Activated CD4-positive, alpha-beta memory T cell treated with anti-CD3 and anti-CD28 coated beads for 36 hours (primary cell): ENCODE data around the gene TSGA10. TPM values are rescaled to one million over a fixed set of nuclear protein-coding genes. Genes with fewer than 3 reads are reported as not detected.
"Not testable (repeated sequence)": the region's sequence is repeated elsewhere in the genome, so short reads cannot be mapped to it uniquely, and the experiment has no call there.

ENCODE experiments used
- CTCF ChIA-PET: fragments of 350-600 bp; sonication (Branson Sonifier 250); formaldehyde crosslinking; loops from one replicate; lab custom pipeline; 2021; ENCODE audit warnings: antibody characterized with exemption, inconsistent platforms; lab: Charles Lee
- POLR2A ChIA-PET: fragments of 350-600 bp; sonication (Branson Sonifier 250); formaldehyde crosslinking; loops from one replicate; lab custom pipeline; 2021; ENCODE audit warnings: antibody characterized with exemption; lab: Charles Lee
- DNase-seq: peaks from one replicate; pipeline ENCODE4 v3.0.0-alpha.2; 2020
- H3K27ac Mint-ChIP-seq: one replicate; pipeline ENCODE4 v1.8.0; 2021; ENCODE audit warnings: mixed read lengths
- H3K27me3 Mint-ChIP-seq: one replicate; pipeline ENCODE4 v1.8.0; 2021; ENCODE audit warnings: mixed read lengths
- H3K36me3 Mint-ChIP-seq: one replicate; pipeline ENCODE4 v1.8.0; 2021; ENCODE audit warnings: mixed read lengths
- H3K4me1 Mint-ChIP-seq: one replicate; pipeline ENCODE4 v1.8.0; 2021; ENCODE audit warnings: low read depth, mixed read lengths
- H3K4me3 Mint-ChIP-seq: one replicate; pipeline ENCODE4 v1.8.0; 2021; ENCODE audit warnings: mild to moderate bottlenecking, mixed read lengths
- H3K9me3 Mint-ChIP-seq: one replicate; pipeline ENCODE4 v1.8.0; 2021; ENCODE audit warnings: mixed read lengths
- intact Hi-C: fragments of 100-400 bp; cut with micrococcal nuclease; formaldehyde crosslinking; loops from one replicate; pipeline ENCODE4 v1.15.1; 2023
- total RNA-seq, 2 experiments: library from RNA; stranded (reverse); gene quantifications; one replicate each; pipeline ENCODE4 v1.2.3, GENCODE V29; 2021

The TSGA10 gene
- total RNA-seq, 2 experiments from 2014 or later = 6.3 to 7.0 TPM

- H3K36me3 Mint-ChIP-seq = peaks cover 5% of the 10 kb centered on the region
- POLR2A ChIA-PET = no interaction called here
- H3K4me1 Mint-ChIP-seq = peaks cover 9% of the 10 kb centered on the region
- DNase-seq = no peak
- H3K27ac Mint-ChIP-seq = peak overlapping the region; percentile 35
- no peaks in the 10 kb centered on the region for H3K27me3 Mint-ChIP-seq
- H3K9me3 Mint-ChIP-seq = no peaks in the 10 kb centered on the region
- no peak overlapping the region for H3K4me3 Mint-ChIP-seq
- intact Hi-C loops = loop anchor here (10.0 kb wide), 2 partner anchors 416 to 696 kb away; partner anchors contain the start of gene MGAT4A
- CTCF ChIA-PET = interaction anchor here (0.6 to 1.2 kb wide), 2 partner anchors 11 to 282 kb away, joined by 3 read pairs; no protein-coding TSS in a partner anchor
Measured at GRCh38 chr2:99150706-99151105, 4.0 kb downstream of the TSGA10 start.

GRCh38 chr2:99141110-99142108 is 13.3 kb downstream of the TSGA10 start, which contains the start of gene C2orf15:
TSS of gene C2orf15 (plus strand) at chr2:99141707. CDS start at chr2:99150559, 8,852 bp downstream.
- H3K27ac Mint-ChIP-seq = peak within 1 kb of the TSS; percentile 88
- POLR2A ChIA-PET = interaction anchor here (0.8 to 2.7 kb wide), 8 partner anchors 11 to 196 kb away, joined by 3 to 13 read pairs (median 4); partner anchors contain the start of genes EIF5B, LIPT1, MITD1 and TSGA10
- no peaks in the 10 kb centered on the region for H3K9me3 Mint-ChIP-seq
- H3K4me1 Mint-ChIP-seq = peaks cover 19% of the 10 kb centered on the region
- H3K27me3 Mint-ChIP-seq = no peaks in the 10 kb centered on the region
- CTCF ChIA-PET = interaction anchor here (0.7 to 1.6 kb wide), 8 partner anchors 12 to 492 kb away, joined by 3 to 7 read pairs (median 4); partner anchors contain the start of genes LIPT1 and TSGA10
- H3K36me3 Mint-ChIP-seq = no peaks in the 10 kb centered on the region
- DNase-seq = peak; percentile 98
- intact Hi-C loops = loop anchor here (1.0 to 10.0 kb wide), 5 partner anchors 13 to 487 kb away; partner anchors contain the start of genes LIPT1, MITD1, MRPL30 and REV1
- H3K4me3 Mint-ChIP-seq = peak within 1 kb of the TSS; percentile 93

GRCh38 chr2:99140860-99141109 is 14.0 kb downstream of the TSGA10 start:
- no peaks in the 10 kb centered on the region for H3K9me3 Mint-ChIP-seq
- H3K4me3 Mint-ChIP-seq = peak overlapping the region; percentile 93
- ChIA-PET CTCF (interaction anchor here (0.7 to 1.6 kb wide), 7 partner anchors 12 to 491 kb away, joined by 3 to 5 read pairs (median 4); partner anchors contain the start of genes LIPT1 and TSGA10), POLR2A (interaction anchor here (0.8 to 2.7 kb wide), 8 partner anchors 12 to 197 kb away, joined by 3 to 13 read pairs (median 4); partner anchors contain the start of genes EIF5B, LIPT1, MITD1 and TSGA10)
- DNase-seq = no peak
- H3K36me3 Mint-ChIP-seq = peaks cover 2% of the 10 kb centered on the region
- peak overlapping the region; percentile 88 for H3K27ac Mint-ChIP-seq
- no peaks in the 10 kb centered on the region for H3K27me3 Mint-ChIP-seq
- H3K4me1 Mint-ChIP-seq = peaks cover 19% of the 10 kb centered on the region
- intact Hi-C loops = loop anchor here (1.0 to 10.0 kb wide), 5 partner anchors 14 to 486 kb away; partner anchors contain the start of genes LIPT1, MITD1, MRPL30 and REV1

GRCh38 chr2:99140056-99140859 is 14.5 kb downstream of the TSGA10 start:
- ChIA-PET POLR2A (interaction anchor here (0.8 to 2.7 kb wide), 7 partner anchors 15 to 198 kb away, joined by 3 to 13 read pairs (median 4); partner anchors contain the start of genes EIF5B, LIPT1, MITD1 and TSGA10), CTCF (interaction anchor here (0.7 to 1.6 kb wide), 8 partner anchors 10 to 491 kb away, joined by 3 to 5 read pairs (median 4); partner anchors contain the start of genes LIPT1 and TSGA10)
- Mint-ChIP-seq H3K4me3 (peak overlapping the region; percentile 93), H3K36me3 (peaks cover 5% of the 10 kb centered on the region), H3K27ac (peak overlapping the region; percentile 88), H3K9me3 (no peaks in the 10 kb centered on the region), H3K4me1 (peaks cover 19% of the 10 kb centered on the region), H3K27me3 (no peaks in the 10 kb centered on the region)
- intact Hi-C loops = loop anchor here (10.0 kb wide), 1 partner anchor 485 kb away; no protein-coding TSS in a partner anchor
- no peak for DNase-seq

GRCh38 chr2:99139003-99139402 is 15.7 kb downstream of the TSGA10 start:
- peaks cover 11% of the 10 kb centered on the region for H3K36me3 Mint-ChIP-seq
- peak overlapping the region; percentile 3 for H3K4me3 Mint-ChIP-seq
- intact Hi-C loops = no loop called here
- H3K4me1 Mint-ChIP-seq = peaks cover 19% of the 10 kb centered on the region
- peaks cover 4% of the 10 kb centered on the region for H3K9me3 Mint-ChIP-seq
- H3K27ac Mint-ChIP-seq = no peak overlapping the region
- no peaks in the 10 kb centered on the region for H3K27me3 Mint-ChIP-seq
- DNase-seq = no peak
- ChIA-PET POLR2A (interaction anchor here (0.7 kb wide), 1 partner anchor 14 kb away, joined by 4 read pairs; no protein-coding TSS in a partner anchor), CTCF (no interaction called here)

GRCh38 chr2:99135044-99135556 is 19.6 kb downstream of the TSGA10 start:
- DNase-seq, H3K4me1 Mint-ChIP-seq, POLR2A ChIA-PET, intact Hi-C loops, H3K27ac Mint-ChIP-seq, H3K27me3 Mint-ChIP-seq, CTCF ChIA-PET, H3K4me3 Mint-ChIP-seq: not testable (repeated sequence)
- Mint-ChIP-seq H3K9me3 (peaks cover 43% of the 10 kb centered on the region), H3K36me3 (peaks cover 21% of the 10 kb centered on the region)

- Mint-ChIP-seq H3K27ac (no peak overlapping the region), H3K4me1 (no peaks in the 10 kb centered on the region), H3K27me3 (no peaks in the 10 kb centered on the region), H3K9me3 (peaks cover 77% of the 10 kb centered on the region), H3K4me3 (no peak overlapping the region), H3K36me3 (peaks cover 49% of the 10 kb centered on the region)
- POLR2A ChIA-PET = no interaction called here
- DNase-seq = no peak
- intact Hi-C loops = no loop called here
- CTCF ChIA-PET = no interaction called here
Measured at GRCh38 chr2:99127981-99128380, 26.8 kb downstream of the TSGA10 start.

GRCh38 chr2:99112617-99113016 is 42.1 kb downstream of the TSGA10 start:
- Mint-ChIP-seq H3K4me3 (no peak overlapping the region), H3K36me3 (no peaks in the 10 kb centered on the region), H3K9me3 (no peaks in the 10 kb centered on the region), H3K4me1 (no peaks in the 10 kb centered on the region), H3K27me3 (no peaks in the 10 kb centered on the region), H3K27ac (no peak overlapping the region)
- intact Hi-C loops = no loop called here
- CTCF ChIA-PET = no interaction called here
- DNase-seq = no peak
- POLR2A ChIA-PET = no interaction called here

GRCh38 chr2:99111945-99112344 is 42.8 kb downstream of the TSGA10 start:
- DNase-seq = no peak
- no peaks in the 10 kb centered on the region for H3K9me3 Mint-ChIP-seq

GRCh38 chr2:99111236-99111635 is 43.5 kb downstream of the TSGA10 start:
- Mint-ChIP-seq H3K4me3 (no peak overlapping the region), H3K9me3 (no peaks in the 10 kb centered on the region), H3K27me3 (no peaks in the 10 kb centered on the region), H3K36me3 (no peaks in the 10 kb centered on the region), H3K27ac (no peak overlapping the region), H3K4me1 (no peaks in the 10 kb centered on the region)
- ChIA-PET POLR2A (no interaction called here), CTCF (no interaction called here)
- DNase-seq = no peak
- intact Hi-C loops = no loop called here

More at GRCh38 chr2:99111945-99112344, 42.8 kb downstream of the TSGA10 start:
- intact Hi-C loops = no loop called here
- no peak overlapping the region for H3K27ac Mint-ChIP-seq
- ChIA-PET CTCF (no interaction called here), POLR2A (no interaction called here)
- no peaks in the 10 kb centered on the region for H3K4me1 Mint-ChIP-seq
- H3K4me3 Mint-ChIP-seq = no peak overlapping the region
- no peaks in the 10 kb centered on the region for H3K36me3 Mint-ChIP-seq
- H3K27me3 Mint-ChIP-seq = no peaks in the 10 kb centered on the region

- H3K27ac Mint-ChIP-seq = no peak overlapping the region
- no peaks in the 10 kb centered on the region for H3K9me3 Mint-ChIP-seq
- POLR2A ChIA-PET = no interaction called here
- no peak overlapping the region for H3K4me3 Mint-ChIP-seq
- no peak for DNase-seq
- H3K27me3 Mint-ChIP-seq = no peaks in the 10 kb centered on the region
- CTCF ChIA-PET = no interaction called here
- no peaks in the 10 kb centered on the region for H3K4me1 Mint-ChIP-seq
- H3K36me3 Mint-ChIP-seq = no peaks in the 10 kb centered on the region
- intact Hi-C loops = no loop called here
Measured at GRCh38 chr2:99106913-99107312, 47.8 kb downstream of the TSGA10 start.
